ENCODE results near the gene SORCS3.

Gene SORCS3

GRCh38 chr10:104795411-104795810 is 154.3 kb downstream of the SORCS3 start:
- Histone ChIP-seq H3F3A (ENCODE audit: control insufficient read depth, insufficient read depth) (no peaks in the 10 kb centered on the region), H3K4me2 (ENCODE audit: low read length) (no peak overlapping the region), H3K79me2 (ENCODE audit: control insufficient read depth, low read length) (no peaks in the 10 kb centered on the region), H3K27me3 (ENCODE audit: control insufficient read depth, low read length) (no peaks in the 10 kb centered on the region), H3K9me3 (ENCODE audit: control insufficient read depth, insufficient read depth, low read length) (no peaks in the 10 kb centered on the region), H3K4me1 (ENCODE audit: control insufficient read depth, low read length) (no peaks in the 10 kb centered on the region), H4K20me1 (ENCODE audit: control insufficient read depth, insufficient read depth, low read depth, low read length) (no peaks in the 10 kb centered on the region), H3K9me2 (replicated peaks; ENCODE audit: control insufficient read depth, low read length) (no peaks in the 10 kb centered on the region), H3K27ac (ENCODE audit: low read depth, low read length) (no peak overlapping the region), H3K36me3 (ENCODE audit: control insufficient read depth, low read length) (no peaks in the 10 kb centered on the region), H3K4me3 (ENCODE audit: low read length) (no peak overlapping the region)
- TF ChIP-seq EZH2phosphoT487 (IDR thresholded peaks at IDR 0.05; ENCODE audit: borderline replicate concordance, low read length) (no peak), CTCF (IDR thresholded peaks at IDR 0.05; ENCODE audit: low read depth, low read length, poor library complexity, severe bottlenecking) (no peak)

- Histone ChIP-seq H3K4me1 (ENCODE audit: control insufficient read depth, low read length) (no peaks in the 10 kb centered on the region), H3K27ac (ENCODE audit: low read depth, low read length) (no peak overlapping the region), H3K79me2 (ENCODE audit: control insufficient read depth, low read length) (no peaks in the 10 kb centered on the region), H3K36me3 (ENCODE audit: control insufficient read depth, low read length) (no peaks in the 10 kb centered on the region), H3K4me3 (ENCODE audit: low read length) (no peak overlapping the region), H3K9me2 (replicated peaks; ENCODE audit: control insufficient read depth, low read length) (no peaks in the 10 kb centered on the region), H3K4me2 (ENCODE audit: low read length) (no peak overlapping the region), H3K9me3 (ENCODE audit: control insufficient read depth, insufficient read depth, low read length) (no peaks in the 10 kb centered on the region), H4K20me1 (ENCODE audit: control insufficient read depth, insufficient read depth, low read depth, low read length) (no peaks in the 10 kb centered on the region), H3K27me3 (ENCODE audit: control insufficient read depth, low read length) (no peaks in the 10 kb centered on the region), H3F3A (ENCODE audit: control insufficient read depth, insufficient read depth) (no peaks in the 10 kb centered on the region)
- TF ChIP-seq CTCF (IDR thresholded peaks at IDR 0.05; ENCODE audit: low read depth, low read length, poor library complexity, severe bottlenecking): no peak
- no peak for TF ChIP-seq EZH2phosphoT487 (IDR thresholded peaks at IDR 0.05; ENCODE audit: borderline replicate concordance, low read length)
Observed at GRCh38 chr10:104796823-104797222, 155.7 kb downstream of the SORCS3 start.

- no peaks in the 10 kb centered on the region for H3K4me1 ChIP-seq (ENCODE audit: control insufficient read depth, low read length)
- no peak overlapping the region for H3K4me2 ChIP-seq (ENCODE audit: low read length)
- no peaks in the 10 kb centered on the region for H3K9me3 ChIP-seq (ENCODE audit: control insufficient read depth, insufficient read depth, low read length)
- no peaks in the 10 kb centered on the region for H3F3A ChIP-seq (ENCODE audit: control insufficient read depth, insufficient read depth)
- H3K36me3 ChIP-seq (ENCODE audit: control insufficient read depth, low read length): no peaks in the 10 kb centered on the region
- H3K9me2 ChIP-seq (replicated peaks; ENCODE audit: control insufficient read depth, low read length): no peaks in the 10 kb centered on the region
- no peak overlapping the region for H3K4me3 ChIP-seq (ENCODE audit: low read length)
- H3K27ac ChIP-seq (ENCODE audit: low read depth, low read length): no peak overlapping the region
- no peaks in the 10 kb centered on the region for H4K20me1 ChIP-seq (ENCODE audit: control insufficient read depth, insufficient read depth, low read depth, low read length)
- no peaks in the 10 kb centered on the region for H3K27me3 ChIP-seq (ENCODE audit: control insufficient read depth, low read length)
- H3K79me2 ChIP-seq (ENCODE audit: control insufficient read depth, low read length): no peaks in the 10 kb centered on the region
- TF ChIP-seq EZH2phosphoT487 (IDR thresholded peaks at IDR 0.05; ENCODE audit: borderline replicate concordance, low read length) (no peak), CTCF (IDR thresholded peaks at IDR 0.05; ENCODE audit: low read depth, low read length, poor library complexity, severe bottlenecking) (no peak)
Observed at GRCh38 chr10:104802941-104803340, 161.9 kb downstream of the SORCS3 start.

GRCh38 chr10:104804880-104805279 is 163.8 kb downstream of the SORCS3 start:
- Histone ChIP-seq H3K4me3 (ENCODE audit: low read length) (no peak overlapping the region), H3K4me1 (ENCODE audit: control insufficient read depth, low read length) (peaks cover 11% of the 10 kb centered on the region), H3K9me2 (replicated peaks; ENCODE audit: control insufficient read depth, low read length) (no peaks in the 10 kb centered on the region), H4K20me1 (ENCODE audit: control insufficient read depth, insufficient read depth, low read depth, low read length) (no peaks in the 10 kb centered on the region), H3K79me2 (ENCODE audit: control insufficient read depth, low read length) (no peaks in the 10 kb centered on the region), H3F3A (ENCODE audit: control insufficient read depth, insufficient read depth) (no peaks in the 10 kb centered on the region), H3K27ac (ENCODE audit: low read depth, low read length) (no peak overlapping the region), H3K9me3 (ENCODE audit: control insufficient read depth, insufficient read depth, low read length) (no peaks in the 10 kb centered on the region), H3K27me3 (ENCODE audit: control insufficient read depth, low read length) (no peaks in the 10 kb centered on the region), H3K4me2 (ENCODE audit: low read length) (no peak overlapping the region), H3K36me3 (ENCODE audit: control insufficient read depth, low read length) (no peaks in the 10 kb centered on the region)
- TF ChIP-seq EZH2phosphoT487 (IDR thresholded peaks at IDR 0.05; ENCODE audit: borderline replicate concordance, low read length) (no peak), CTCF (IDR thresholded peaks at IDR 0.05; ENCODE audit: low read depth, low read length, poor library complexity, severe bottlenecking) (no peak)
